NCI-H774 (cell line): ENCODE measurements around the gene CCDC66.
A peak's percentile ranks its signal among the peaks of the same experiment; 100 is the strongest.
"Not testable (repeated sequence)": the region's sequence is repeated elsewhere in the genome, so short reads cannot be mapped to it uniquely, and the experiment has no call there.

Experiments
- DNase-seq: peaks from one replicate; lab custom pipeline; 2025; lab: John Stamatoyannopoulos, UW

Gene CCDC66

GRCh38 chr3:56556908-56557830, at the start of gene CCDC66:
Gene CCDC66, plus strand, starts transcription at chr3:56557175. Its CDS starts 68 bp downstream, at chr3:56557243.
- peak; percentile 60 for DNase-seq

- DNase-seq, result no peak
Observed at GRCh38 chr3:56519641-56520040, 37.3 kb upstream of the CCDC66 start.

GRCh38 chr3:56522374-56522773, 34.6 kb upstream of the CCDC66 start:
- no peak for DNase-seq

- DNase-seq, result no peak
Observed at GRCh38 chr3:56525291-56525690, 31.7 kb upstream of the CCDC66 start.

GRCh38 chr3:56536735-56537134, 20.2 kb upstream of the CCDC66 start:
- peak; percentile 3 for DNase-seq

GRCh38 chr3:56547486-56547885, 9.5 kb upstream of the CCDC66 start:
- DNase-seq, result peak; percentile 1

GRCh38 chr3:56557831-56558170, 826 bp downstream of the CCDC66 start:
- DNase-seq, result no peak

- DNase-seq, result no peak
Observed at GRCh38 chr3:56573501-56573900, 16.5 kb downstream of the CCDC66 start.

- DNase-seq, result not testable (repeated sequence)
Observed at GRCh38 chr3:56581941-56582340, 25.0 kb downstream of the CCDC66 start.

GRCh38 chr3:56584275-56584674, 27.3 kb downstream of the CCDC66 start:
- DNase-seq, result not testable (repeated sequence)

- DNase-seq, result no peak
Observed at GRCh38 chr3:56590814-56591213, 33.8 kb downstream of the CCDC66 start.

- DNase-seq, result no peak
Observed at GRCh38 chr3:56591262-56591661, 34.3 kb downstream of the CCDC66 start.

GRCh38 chr3:56593455-56594158, 36.6 kb downstream of the CCDC66 start:
- peak; percentile 2 for DNase-seq

GRCh38 chr3:56595975-56596840, 39.2 kb downstream of the CCDC66 start:
- DNase-seq, result no peak

- not testable (repeated sequence) for DNase-seq
Observed at GRCh38 chr3:56608479-56608878, 51.5 kb downstream of the CCDC66 start.

GRCh38 chr3:56610669-56611335, 53.8 kb downstream of the CCDC66 start:
- no peak for DNase-seq

GRCh38 chr3:56611364-56611763, 54.4 kb downstream of the CCDC66 start:
- no peak for DNase-seq

- no peak for DNase-seq
Observed at GRCh38 chr3:56612146-56612545, 55.2 kb downstream of the CCDC66 start.

- no peak for DNase-seq
Observed at GRCh38 chr3:56613016-56613415, 56.0 kb downstream of the CCDC66 start.

GRCh38 chr3:56616478-56617006, 59.6 kb downstream of the CCDC66 start:
- no peak for DNase-seq

- DNase-seq, result no peak
Observed at GRCh38 chr3:56620371-56620770, 63.4 kb downstream of the CCDC66 start.
